GM18867 (cell line): ENCODE measurements around the gene MECR.

Experiments used
- ATAC-seq: cut with Tn5 transposase; IDR thresholded peaks from one replicate; pipeline ENCODE4 v1.9.1; 2021; ENCODE audit warnings: mild to moderate bottlenecking, moderate library complexity; ENCODE audit not compliant: unreplicated experiment

MECR gene

DNA sequence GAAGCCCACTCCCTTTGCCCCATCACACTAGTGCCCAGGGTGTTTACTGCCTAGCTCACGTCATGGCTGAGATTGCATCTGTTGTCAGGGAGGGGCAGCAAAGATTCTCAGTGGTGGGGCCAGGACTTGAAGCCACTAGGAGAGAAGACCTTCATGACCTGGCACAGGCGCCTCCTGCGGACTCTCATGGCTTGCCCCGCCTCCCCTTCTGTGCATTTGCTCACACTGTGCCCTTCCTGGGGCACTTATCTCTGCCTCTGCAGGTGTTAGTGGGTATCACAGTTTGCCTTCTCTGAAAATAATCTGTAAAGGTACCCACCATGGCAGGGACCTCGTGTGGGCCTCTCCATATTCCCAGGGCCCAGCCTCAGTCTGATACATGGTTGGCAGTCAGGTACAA lies 25.7 kb upstream of the MECR start:
- no peak for ATAC-seq

DNA sequence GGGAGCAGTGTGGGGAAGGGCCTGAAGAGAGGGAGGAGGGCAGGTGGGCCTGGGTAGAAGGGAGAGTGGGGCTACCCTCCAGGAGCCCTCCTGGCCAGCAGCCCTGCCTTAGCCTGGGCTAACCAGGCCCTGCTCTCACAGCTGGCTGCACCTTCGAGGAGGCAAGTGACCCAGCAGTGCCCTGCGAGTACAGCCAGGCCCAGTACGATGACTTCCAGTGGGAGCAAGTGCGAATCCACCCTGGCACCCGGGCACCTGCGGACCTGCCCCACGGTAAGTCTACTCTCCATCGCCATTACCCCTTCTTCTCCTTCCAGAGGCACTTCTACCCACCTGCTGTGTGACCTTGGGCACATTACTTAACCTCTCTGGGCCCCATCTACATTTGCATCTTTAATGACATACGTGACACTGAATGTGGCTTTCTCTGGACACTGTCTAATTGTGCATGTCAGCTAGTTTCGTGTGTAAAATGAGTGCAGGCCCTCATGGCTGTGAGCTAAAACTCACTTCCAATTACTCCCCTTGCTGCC lies 24.5 kb upstream of the MECR start:
- ATAC-seq = no peak

DNA sequence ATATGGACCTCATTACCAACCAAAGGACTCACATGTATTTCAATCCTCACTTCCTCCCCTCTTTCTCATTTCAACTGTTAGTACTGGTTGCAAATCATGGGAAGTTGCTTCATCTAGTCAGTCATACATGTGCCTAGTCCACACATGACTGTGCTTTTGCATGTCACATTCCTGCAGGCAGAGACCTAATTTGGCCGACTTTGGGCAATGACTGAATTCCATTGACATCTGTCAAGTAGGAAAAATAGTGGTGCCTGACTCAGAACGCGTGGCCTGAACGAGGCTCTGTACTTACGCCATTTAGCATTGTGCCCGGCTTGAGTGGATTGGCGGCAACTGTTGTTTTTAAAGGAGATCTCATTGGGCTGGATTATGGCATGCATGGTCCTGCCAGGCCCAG lies 23.6 kb upstream of the MECR start:
- ATAC-seq = no peak

DNA sequence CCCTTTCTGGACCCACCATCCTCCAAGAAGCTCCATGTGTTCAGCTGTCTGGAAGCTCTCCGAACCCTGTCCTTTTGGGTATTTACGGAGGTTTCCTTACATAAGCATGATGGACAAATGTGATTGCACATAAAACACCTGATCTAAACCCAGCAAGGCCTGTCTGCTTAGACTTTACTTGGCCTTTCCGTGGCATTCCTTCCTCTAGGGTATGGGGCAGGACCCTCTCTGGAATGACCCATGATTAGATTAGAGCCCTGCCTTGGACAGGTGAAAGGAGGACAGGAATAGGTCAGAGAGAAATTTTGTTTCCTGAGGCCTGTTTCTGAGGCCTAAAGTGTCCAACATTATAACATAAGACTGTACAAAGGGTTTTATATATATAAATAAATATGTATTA lies 22.4 kb upstream of the MECR start:
- no peak for ATAC-seq

DNA sequence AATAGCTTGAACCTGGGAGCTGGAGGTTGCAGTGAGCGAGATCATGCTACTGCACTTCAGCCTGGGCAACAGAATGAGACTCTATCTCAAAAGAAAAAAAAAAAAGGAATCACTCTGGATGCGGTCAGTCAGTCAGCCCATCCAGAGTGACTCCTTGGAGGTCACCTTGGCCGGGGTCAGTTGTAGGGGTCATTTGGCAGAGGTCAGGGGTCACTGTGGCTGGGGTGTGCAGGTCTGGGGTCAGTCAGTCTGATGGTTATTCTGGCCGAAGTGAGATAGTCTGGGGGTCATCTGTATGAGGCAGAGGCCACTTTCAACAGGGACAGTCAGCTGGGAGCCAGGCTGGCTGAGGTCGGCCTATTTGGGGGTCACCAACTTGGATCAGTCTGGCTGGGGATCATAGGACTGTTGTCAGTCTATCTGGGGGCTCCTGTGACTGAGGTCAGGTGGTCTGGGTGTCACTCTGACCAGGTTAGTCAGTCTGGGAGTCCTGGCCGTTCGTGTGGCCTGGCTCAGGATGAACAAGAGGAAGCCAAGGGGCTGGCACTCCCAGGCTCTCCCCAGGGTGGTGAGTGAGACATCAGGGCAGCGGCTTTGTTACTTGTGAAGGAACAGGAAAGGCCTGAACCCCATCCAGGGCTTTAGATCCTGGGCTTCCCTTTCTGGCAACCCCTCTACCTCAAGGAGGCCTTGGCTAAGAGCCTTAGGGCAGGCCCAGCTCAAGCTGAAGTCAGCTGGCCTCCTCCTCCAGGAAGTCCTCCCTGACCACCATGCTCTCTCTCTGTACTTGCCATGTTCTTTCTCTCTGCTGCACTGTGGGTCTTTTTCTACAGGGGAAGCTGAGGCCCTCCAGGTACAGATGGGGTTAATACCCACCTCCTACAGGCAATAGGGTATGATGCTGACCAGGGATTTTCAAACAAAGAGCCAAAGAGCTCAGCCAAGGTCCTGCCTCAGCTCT lies 20.7 kb upstream of the MECR start:
- ATAC-seq = no peak

DNA sequence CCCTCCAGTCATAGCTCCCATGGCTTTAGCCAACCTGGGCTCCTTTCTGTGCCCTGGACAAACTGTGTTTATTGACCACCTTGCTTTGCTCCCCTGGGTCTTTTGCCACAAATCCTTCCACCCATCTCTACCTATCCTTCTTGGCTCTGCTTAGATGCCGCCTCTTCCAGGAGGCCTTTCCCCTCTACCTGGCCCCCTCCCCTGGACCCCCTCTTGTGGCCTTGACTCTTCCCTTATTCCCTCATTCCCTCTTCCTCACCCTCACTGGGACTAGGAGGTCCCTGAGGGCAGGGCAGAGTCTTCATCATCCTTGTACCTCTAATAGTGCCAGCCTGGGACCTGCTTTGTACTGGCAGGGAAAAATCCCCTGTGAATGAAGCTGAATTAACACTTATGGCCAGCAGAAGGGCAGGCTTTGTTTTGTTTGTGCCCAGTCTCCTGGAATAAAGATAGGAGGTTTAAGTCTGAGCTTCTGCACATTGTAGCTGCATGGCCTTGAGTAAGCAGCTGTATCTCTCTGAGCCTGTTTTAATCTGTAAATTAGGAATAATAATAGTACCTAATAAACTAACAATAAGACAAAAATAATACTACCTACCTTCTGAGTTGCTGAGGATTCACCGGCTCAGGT lies 19.3 kb upstream of the MECR start:
- no peak for ATAC-seq

DNA sequence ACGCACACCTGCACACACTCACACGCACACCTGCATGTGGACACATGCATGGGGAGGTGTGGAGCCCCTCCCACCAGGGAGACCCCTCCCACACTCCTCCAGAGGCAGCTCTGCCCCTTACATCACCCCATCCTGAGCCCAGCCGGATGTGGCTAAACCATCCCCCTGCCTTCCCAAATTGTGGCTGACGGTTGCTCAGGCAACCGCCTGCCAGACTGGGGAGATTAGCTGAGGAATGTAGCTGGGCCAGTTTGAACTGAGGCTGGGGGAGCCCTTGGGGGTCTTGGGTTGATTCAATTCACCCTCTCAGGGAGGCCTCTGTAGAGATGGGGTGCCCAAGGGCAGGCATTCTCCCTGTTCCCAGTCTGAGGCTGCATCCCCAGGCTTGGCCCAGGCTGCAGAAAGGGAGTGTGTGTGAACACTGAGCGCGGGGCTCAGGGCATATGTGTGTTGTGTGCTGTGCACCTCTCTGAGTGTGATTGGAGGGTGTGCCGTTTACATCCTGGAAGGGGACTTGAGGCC lies 18.5 kb upstream of the MECR start:
- no peak for ATAC-seq

DNA sequence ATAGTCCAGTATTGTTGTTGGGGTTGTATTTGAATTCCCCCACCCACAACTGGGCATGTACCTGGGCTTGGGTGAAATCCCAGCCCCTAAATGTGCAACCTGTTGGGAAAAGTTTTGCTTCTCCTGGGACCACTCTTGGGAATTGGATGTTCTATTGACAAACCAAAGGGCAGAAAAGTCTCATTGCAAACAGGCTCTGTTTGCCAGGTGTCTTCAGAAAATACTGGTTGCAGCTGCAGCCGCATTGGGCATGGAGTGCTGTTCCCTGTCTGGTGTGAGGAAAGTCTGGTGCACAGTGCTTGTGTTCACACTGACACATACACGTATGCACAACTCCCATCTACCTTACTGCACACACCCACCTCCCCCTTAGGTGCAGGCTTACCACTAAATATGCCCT lies 17.7 kb upstream of the MECR start:
- ATAC-seq = no peak

DNA sequence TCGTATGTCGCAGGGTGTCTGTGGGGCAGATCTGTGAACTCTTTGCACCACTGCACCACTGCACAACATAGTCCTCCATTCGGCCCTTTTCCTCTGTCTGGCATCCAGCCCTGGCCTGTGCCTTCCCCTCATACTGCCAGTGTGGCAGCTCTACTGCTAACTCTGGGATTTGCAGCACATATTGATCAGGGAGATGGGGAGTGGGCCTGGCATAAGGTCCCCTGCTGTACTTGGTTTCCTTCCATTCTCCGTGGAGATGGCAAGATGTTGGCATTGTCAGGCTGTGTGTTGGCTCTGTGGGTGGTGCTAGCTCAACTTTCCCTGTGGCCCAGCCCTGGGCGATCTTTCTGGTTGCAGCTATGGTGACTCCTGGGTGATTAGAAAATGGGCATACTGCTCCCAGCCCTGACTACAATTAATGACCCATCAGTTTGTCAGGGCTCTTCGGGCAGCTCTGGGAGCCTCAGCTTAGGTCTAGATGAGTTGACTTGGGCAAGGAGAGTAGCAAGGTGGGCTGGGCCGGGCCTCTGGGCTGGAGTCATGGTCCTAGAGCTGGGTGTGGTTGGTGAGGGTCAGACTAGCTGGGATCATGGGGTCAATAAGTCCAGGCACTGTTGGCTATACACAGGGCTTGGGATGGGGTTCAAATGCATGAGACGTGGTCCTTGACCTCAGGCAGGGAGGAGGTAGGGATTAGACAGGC lies 17.0 kb upstream of the MECR start:
- no peak for ATAC-seq

DNA sequence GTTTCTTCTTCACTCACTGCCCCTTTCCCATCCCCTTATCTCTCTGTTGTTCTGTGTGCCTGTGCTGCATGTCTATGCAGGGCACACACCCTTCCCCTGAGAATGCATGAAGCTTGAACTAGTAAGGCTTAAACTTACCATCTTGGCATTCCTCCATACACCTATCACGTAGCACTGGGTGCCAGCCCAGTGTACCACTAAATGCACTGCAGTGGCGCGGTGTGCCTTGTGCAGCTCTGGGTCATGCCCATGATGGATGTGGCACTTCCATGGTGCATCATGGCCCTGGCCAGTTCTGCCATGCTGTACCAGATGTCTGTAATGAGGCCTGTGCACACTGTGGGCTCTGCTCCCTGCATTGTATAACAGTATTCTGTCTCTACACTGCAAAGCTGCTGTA lies 16.3 kb upstream of the MECR start:
- ATAC-seq = no peak

DNA sequence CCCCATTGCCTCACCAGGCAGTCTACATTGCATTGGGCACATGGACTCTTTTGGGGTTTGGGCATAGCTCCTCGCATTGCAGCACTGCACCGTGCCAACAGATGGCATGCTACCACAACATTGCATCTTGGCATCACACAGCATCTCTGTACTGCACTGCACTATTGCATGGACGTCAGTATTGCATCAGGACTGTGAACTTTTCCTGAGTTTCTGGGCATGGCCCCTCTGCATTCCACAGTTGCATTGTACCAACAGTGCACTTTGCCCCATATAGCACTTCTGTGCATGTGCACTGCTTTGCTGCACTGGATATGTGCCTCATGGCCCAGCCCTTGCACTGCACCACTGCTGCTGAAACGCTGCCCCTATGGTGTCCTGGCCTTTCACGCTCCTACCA lies 15.1 kb upstream of the MECR start:
- ATAC-seq = no peak

DNA sequence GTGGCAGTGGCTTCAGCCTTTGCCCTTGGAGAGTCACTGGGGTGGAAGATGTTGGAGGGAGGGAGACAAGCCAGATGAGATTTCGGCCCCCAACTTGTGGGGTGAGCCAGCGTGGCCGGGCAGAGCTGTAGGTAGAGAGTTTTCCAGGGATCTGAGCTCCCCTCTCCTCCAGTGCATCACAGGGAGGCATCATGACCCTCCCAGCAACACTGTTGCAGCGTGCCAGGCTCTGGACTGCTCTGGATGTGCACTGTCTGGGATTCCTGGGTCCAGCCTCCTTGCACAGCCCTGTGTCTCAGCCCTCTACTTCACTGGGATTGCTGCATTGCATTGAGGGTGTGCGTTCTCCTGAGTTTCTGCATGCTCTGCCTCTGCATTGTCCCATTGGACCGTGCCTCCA lies 14.5 kb upstream of the MECR start:
- ATAC-seq = no peak

DNA sequence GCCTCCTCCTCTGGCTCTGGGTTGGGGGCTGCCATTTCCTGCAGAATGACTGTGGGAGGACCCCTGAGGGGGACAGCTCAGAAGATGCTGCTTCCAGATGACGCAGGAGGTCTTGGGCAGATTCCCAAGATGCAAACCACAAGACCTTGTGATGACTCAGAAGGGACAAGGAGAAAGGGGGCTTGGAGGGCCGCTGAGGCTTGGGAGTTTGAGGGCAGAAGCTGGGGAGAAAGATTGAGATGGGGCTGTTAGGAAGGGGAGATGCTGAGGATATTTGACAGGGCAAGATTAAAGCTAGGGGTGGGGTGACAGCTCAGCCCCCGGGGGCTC lies 13.1 kb upstream of the MECR start:
- no peak for ATAC-seq

DNA sequence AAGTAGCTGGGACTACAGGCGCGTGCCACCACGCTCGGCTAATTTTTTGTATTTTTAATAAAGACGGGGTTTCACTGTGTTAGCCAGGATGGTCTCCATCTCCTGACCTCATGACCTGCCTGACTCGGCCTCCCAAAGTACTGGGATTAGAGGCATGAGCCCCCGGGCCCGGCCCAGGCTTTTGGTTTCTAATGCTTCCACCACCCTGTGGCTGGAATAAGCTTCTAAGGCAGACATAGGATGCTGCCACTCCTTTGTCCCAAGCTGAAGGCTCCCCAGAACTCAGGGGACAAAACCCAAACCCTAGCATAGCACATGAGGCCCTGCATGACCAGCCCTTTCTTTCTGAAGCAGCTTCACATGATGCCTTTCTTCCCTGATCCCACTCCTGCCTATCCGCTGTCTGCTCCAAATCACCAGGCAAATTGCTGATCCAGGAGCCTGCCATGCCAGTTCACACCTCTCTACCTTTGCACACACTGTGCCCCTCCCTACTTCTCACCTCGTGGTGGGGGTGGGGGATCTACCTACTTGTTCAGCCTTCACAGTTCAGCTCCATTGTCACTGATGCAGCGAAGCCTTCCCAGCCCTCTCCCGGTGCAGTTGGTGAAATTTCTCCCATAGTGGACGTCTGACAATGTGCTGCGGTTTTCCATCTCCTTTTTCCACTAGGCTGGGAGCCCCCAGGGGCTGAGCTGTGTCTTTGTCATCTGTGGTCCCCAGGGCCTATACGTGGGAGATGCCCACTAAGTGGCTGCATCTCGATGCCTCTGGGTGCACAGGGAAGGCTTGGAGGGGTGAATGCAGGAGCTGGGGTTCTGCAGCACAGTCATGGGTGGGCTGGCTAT lies 12.5 kb upstream of the MECR start:
- no peak for ATAC-seq

DNA sequence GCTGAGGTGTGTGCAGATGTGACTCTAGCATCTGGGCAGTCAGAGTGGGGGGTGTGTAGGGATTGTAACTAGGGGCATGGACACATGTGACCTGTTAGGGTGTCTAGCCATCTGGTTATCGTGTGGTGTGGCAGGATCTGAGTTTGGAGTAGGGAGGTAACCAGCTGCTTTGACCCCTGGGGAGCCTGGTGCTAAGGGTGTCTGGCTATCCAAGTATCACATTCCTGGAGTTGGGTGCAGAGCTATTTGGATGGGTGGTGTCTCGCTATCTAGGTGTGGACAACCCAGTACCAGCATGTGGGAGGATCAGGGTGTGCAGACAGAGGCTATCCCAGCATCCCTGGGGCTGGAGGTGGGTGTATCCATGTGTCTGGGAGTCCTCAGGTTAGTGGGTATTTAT lies 10.3 kb upstream of the MECR start:
- ATAC-seq = no peak

DNA sequence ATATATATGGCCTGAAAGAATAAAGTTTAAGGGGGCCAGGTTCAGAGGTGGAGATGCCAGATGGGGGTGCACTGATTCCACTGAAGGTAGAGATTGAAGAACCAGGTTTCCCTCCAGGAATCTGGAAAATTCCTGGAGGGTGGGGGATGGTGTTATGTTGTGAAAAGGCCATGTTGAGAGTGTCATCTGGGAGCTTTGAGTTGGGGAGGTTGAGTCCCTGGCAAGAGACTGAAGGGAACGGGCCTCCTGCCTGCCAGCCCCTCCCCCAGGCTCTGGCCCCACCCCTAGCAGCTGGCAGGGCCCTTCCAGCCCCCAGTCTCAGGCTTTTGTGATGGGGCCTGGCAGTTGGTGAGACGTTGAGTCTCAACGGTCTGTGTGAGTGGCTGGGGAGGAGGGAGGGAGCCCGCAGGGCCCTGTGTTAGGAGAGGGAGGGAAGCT lies 9.7 kb upstream of the MECR start:
- no peak for ATAC-seq

DNA sequence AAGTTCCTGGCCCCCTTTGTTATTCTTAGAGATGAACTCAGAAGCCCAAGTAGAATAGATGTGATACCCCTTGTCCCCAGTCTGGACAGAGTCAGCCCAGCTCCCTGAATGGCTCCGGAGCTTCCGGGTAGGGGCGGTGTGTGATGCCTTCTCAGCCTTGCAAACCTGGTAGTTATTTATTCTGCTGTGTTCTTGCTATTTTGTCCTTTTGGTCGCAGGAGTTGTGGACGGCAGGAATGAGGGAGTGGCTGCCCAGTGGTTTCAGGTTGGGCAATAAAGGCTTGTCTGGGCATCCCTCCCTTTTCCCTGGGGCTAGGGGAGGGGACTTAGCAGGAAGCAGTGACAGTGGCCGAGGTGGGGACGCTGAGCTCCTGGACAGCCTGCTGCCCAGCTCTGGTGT lies 8.4 kb upstream of the MECR start:
- ATAC-seq = no peak

DNA sequence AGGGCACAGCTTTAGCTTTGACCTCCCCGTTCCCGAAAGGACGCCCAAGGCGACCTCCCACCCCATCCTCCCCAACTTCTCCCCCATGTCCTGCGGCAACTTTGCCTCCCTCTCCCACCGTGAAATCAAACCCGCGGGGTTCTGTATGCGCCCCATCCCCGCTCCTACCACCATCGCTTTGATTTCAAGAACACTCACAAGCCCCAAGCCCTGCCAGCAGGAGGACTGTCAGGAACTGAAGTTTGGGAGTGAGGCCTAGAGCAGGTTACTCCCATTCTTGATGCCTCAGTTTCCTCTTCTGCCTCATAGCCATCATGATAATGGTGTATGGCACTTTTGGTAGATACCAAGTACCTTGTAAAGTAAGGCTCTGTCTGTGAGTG lies 7.9 kb upstream of the MECR start:
- no peak for ATAC-seq

DNA sequence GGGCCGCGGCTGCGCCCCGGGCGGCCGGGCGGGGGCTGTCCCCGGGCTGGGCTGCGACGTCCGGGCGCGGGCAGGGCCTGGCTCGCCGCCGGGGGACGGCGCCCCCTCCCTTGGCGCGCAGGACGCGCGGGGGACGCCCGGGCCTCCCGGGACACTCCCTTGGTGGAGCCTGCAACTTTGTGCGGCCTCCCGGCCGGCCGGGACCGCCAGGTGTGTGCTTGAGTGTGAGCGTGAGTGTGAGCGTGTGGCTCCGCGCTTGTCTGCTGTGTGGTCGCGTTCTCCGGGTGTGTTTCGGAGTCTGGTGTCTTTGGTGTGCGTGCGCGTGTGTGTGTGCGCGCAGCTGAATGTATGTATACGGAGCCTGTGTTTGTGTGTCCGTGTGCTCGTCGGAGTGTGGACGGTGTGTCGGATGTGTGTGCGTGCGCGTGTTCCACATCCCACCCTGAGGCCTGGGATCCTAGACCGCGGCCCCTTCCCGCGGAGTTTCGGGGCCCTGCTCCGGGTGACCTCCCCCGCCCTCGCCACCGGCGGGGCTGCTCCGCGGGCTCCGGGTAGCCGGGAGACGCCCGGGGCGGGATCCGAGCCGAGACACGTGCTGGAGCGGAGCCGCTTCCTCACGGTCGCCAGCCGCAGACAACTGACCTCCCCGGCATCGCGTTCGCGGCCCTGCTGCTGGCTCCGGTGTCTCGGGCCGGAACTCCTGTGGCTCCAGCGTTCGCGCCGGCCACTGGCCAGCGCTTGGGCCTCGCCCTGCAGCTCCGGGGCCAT lies 7.3 kb upstream of the MECR start:
- no peak for ATAC-seq
